Pancreas (tissue), 10 donors: ENCODE measurements around the gene SEZ6L. TPM values are rescaled to one million over a fixed set of nuclear protein-coding genes. Genes with fewer than 3 reads are reported as not detected.
A peak's percentile ranks its signal among the peaks of the same experiment; 100 is the strongest.

ENCODE experiments used
- ATAC-seq, 4 donors: fragments of 200-7000 bp; cut with Tn5 transposase; one replicate each; pipeline versions ENCODE4 v1.8.0 to v1.9.1; 2020; ENCODE audit warnings: mild to moderate bottlenecking in 4 of 4, moderate library complexity in 4 of 4
- DNase-seq, 6 donors: peaks; one replicate each; pipeline ENCODE4 v3.0.0-alpha.2; 2020
- FAIRE-seq: peaks from 2 replicates; lab custom pipeline; 2012; peaks lifted over from hg19 to GRCh38; lab: Jason Lieb, UNC
- H3K27ac ChIP-seq, 4 donors: fragments of 200-600 bp; sonication (generic); 1 replicate in 3 of 4; 2 replicates in 1 of 4; pipeline versions ENCODE4 v1.5.0 to v1.8.0; 2020
- H3K27me3 ChIP-seq, 4 donors: fragments of 200-600 bp; one replicate each; pipeline ENCODE4 v1.8.0; 2021
- H3K36me3 ChIP-seq, 3 donors: fragments of 200-600 bp; sonication (generic) in 1 of 3; one replicate each; pipeline versions ENCODE4 v1.5.0 to v1.8.0; 2020 to 2021
- H3K4me1 ChIP-seq, 3 donors: fragments of 200-600 bp; one replicate each; pipeline ENCODE4 v1.8.0; 2021
- H3K4me3 ChIP-seq, 4 donors: fragments of 200-600 bp; sonication (generic) in 2 of 4; one replicate each; pipeline versions ENCODE4 v1.5.0 to v1.8.0; 2020 to 2021
- H3K9me3 ChIP-seq, 4 donors: fragments of 200-600 bp; one replicate each; pipeline ENCODE4 v1.8.0; 2021
- CTCF ChIP-seq, 4 donors: fragments of 200-600 bp; sonication (generic) in 3 of 4; IDR thresholded peaks; one replicate each; pipeline versions ENCODE4 v1.5.0 to v1.8.0; 2021; ENCODE audit warnings: antibody characterized with exemption in 4 of 4
- WGBS, 2 donors: extraction: QIAGEN DNeasy Blood & Tissue Kit; methylation state at CpG; one replicate each; pipeline ENCODE4 v1.1.7; 2013; 5-methylcytosine and 5-hydroxymethylcytosine counted together
- intact Hi-C, 3 donors: fragments of 100-400 bp; cut with DNase I; formaldehyde crosslinking; loops; one replicate each; pipeline versions ENCODE4 v1.11.1 to v1.14.2; 2022
- polyA plus RNA-seq, 2 donors: library from polyadenylated mRNA; stranded (reverse); fragments of 200-250 nt; gene quantifications; one replicate each; pipeline ENCODE4 v1.2.3, GENCODE V29; 2013
- total RNA-seq, 6 donors: library from RNA; stranded (reverse); fragmentation: NEBNext Ultra II Directional in 4 of 6; extraction: Animal tissue kit (Norgen Biotek cat#: 25700) in 4 of 6; gene quantifications; one replicate each; pipeline versions ENCODE4 v1.2.1 to v1.2.4, GENCODE V29; 2021 to 2023
- donor health status: healthy with polysubstance abuse.
- donor health status: DM: no; HTN: no; CAD: no; lungs with moderate emphysema.
- donor health status: DM: no; HTN: no; CAD: no.
- donor health status: control.
- donor health status: control.
- donor health status: Bipolar disorder and iron deficiency.
- donor health status: DM: yes; HTN: yes; CAD: no.
- donor health status: DM: no; HTN: no; CAD: no.
- donor health status: DM: no; HTN: no; CAD: no.
- donor health status: DM: yes; HTN: yes; CAD: no.

Gene SEZ6L
- total and polyA plus RNA-seq, 8 donors: 0.32 to 6.6 (median 2.0) TPM

DNA sequence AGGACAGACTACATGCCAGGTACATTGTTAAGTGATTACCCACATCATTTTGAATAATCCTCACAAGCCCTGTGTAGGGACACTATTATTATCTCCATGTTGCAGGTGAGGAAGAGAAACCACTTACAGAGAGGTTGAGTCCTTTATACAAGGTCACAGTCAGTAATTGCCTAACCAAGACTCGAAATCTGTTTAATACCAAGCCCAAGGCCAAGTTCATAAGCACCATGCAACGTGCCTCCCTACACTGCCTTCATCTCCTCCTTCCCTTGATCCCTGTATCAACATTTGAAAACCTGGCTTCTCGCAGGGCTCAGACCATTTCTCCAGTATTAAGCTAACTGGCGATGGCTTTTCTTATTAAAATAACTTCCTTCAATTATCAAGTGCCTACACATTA is 41.7 kb upstream of the SEZ6L start:
- Histone ChIP-seq H3K27ac (no peak overlapping the region), H3K36me3 (no peaks in the 10 kb centered on the region), H3K27me3 (no peaks in the 10 kb centered on the region), H3K9me3 (no peaks in the 10 kb centered on the region), H3K4me1 (no peaks in the 10 kb centered on the region), H3K4me3 (no peak overlapping the region)
- no peak for FAIRE-seq
- TF ChIP-seq CTCF (IDR thresholded peaks at IDR 0.05): no peak
- intact Hi-C loops: no loop called here
- no peak for DNase-seq
- no peak for ATAC-seq
- 38 to 44% methylated on average over 4 of the region's 4 CpGs for WGBS, 2 donors

- no peaks in the 10 kb centered on the region for H3K36me3 ChIP-seq
- no peaks in the 10 kb centered on the region for H3K4me1 ChIP-seq
- H3K4me3 ChIP-seq: no peak overlapping the region
- WGBS, 2 donors: 46 to 61% methylated on average over 10 of the region's 10 CpGs
- H3K9me3 ChIP-seq: no peaks in the 10 kb centered on the region
- TF ChIP-seq CTCF (IDR thresholded peaks at IDR 0.05): no peak
- H3K27ac ChIP-seq: no peak overlapping the region
- ATAC-seq (no peak), DNase-seq (no peak), FAIRE-seq (no peak)
- intact Hi-C loops: no loop called here
- no peaks in the 10 kb centered on the region for H3K27me3 ChIP-seq
These were observed 37.6 kb upstream of the SEZ6L start for GRCh38 chr22:26131589-26132154.

DNA sequence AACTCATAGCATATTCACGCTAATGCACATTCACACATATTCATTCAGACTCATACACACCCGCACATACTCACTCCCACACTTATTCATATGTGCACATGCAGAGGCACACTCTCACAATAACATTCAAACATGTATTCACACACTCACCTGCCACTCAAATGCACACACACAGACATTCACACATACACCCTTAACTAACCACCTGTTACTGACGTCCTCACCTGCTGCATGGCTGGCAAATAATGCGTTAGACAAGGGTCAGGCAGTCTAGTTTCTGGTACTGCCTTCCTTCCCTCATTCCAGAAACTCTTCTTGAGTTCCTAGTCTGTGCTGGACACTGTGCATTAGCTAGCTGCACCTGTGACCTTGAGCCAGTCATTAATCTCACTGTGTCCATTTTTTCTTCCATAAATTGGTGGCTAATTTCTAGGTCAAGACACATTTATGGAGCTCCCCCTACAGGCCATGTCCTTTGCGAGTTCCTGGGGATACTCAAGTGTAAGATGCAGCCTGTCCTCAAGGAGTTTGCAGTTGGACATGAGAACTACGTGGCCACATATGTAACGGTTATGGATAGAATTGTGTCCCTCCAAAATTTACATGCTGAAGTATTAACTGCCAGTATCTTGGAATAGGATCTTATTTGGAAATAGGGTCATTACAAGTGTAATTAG is 34.5 kb upstream of the SEZ6L start:
- FAIRE-seq (no peak), ATAC-seq (no peak), DNase-seq (no peak)
- Histone ChIP-seq H3K27ac (no peak overlapping the region), H3K36me3 (no peaks in the 10 kb centered on the region), H3K9me3 (no peaks in the 10 kb centered on the region), H3K27me3 (no peaks in the 10 kb centered on the region), H3K4me1 (no peaks in the 10 kb centered on the region), H3K4me3 (no peak overlapping the region)
- intact Hi-C loops: no loop called here
- no peak for TF ChIP-seq CTCF (IDR thresholded peaks at IDR 0.05)
- 50 to 58% methylated on average over 7 of the region's 7 CpGs for WGBS, 2 donors

GRCh38 chr22:26135806-26136205 is 33.5 kb upstream of the SEZ6L start:
- H3K4me1 ChIP-seq: no peaks in the 10 kb centered on the region
- ATAC-seq: no peak
- TF ChIP-seq CTCF (IDR thresholded peaks at IDR 0.05): no peak
- FAIRE-seq: no peak
- intact Hi-C loops: no loop called here
- H3K9me3 ChIP-seq: no peaks in the 10 kb centered on the region
- no peak overlapping the region for H3K27ac ChIP-seq
- WGBS, 2 donors: 66 to 80% methylated on average over 2 of the region's 2 CpGs
- H3K36me3 ChIP-seq: no peaks in the 10 kb centered on the region
- DNase-seq: no peak
- no peak overlapping the region for H3K4me3 ChIP-seq
- no peaks in the 10 kb centered on the region for H3K27me3 ChIP-seq

- Histone ChIP-seq H3K27ac (no peak overlapping the region), H3K9me3 (no peaks in the 10 kb centered on the region), H3K4me3 (no peak overlapping the region), H3K4me1 (no peaks in the 10 kb centered on the region), H3K27me3 (no peaks in the 10 kb centered on the region), H3K36me3 (no peaks in the 10 kb centered on the region)
- DNase-seq (peak in 5 of 6 donors; percentile 46 to 78 (median 65)), FAIRE-seq (no peak), ATAC-seq (peak; percentile 20 to 75 (median 54))
- WGBS, 2 donors: 23 to 42% methylated on average over 4 of the region's 4 CpGs
- no peak for TF ChIP-seq CTCF (IDR thresholded peaks at IDR 0.05)
- intact Hi-C loops: no loop called here
These were observed 30.0 kb upstream of the SEZ6L start for GRCh38 chr22:26139310-26139709.
